Upper lobe of right lung (tissue), 1 donor: ENCODE results near the gene BMPR2. TPM values are rescaled to one million over a fixed set of nuclear protein-coding genes. Genes with fewer than 3 reads are reported as not detected.
"Not testable (repeated sequence)": the region's sequence is repeated elsewhere in the genome, so short reads cannot be mapped to it uniquely, and the experiment has no call there.

Experiments
- ATAC-seq: fragments of 200-7000 bp; cut with Tn5 transposase; one replicate; pipeline ENCODE4 v1.9.1; 2020; ENCODE audit warnings: mild to moderate bottlenecking, moderate library complexity
- DNase-seq: peaks from one replicate; pipeline ENCODE4 v3.0.0-alpha.2; 2020
- H3K27ac ChIP-seq: fragments of 200-600 bp; one replicate; pipeline ENCODE4 v1.8.0; 2022
- H3K27me3 ChIP-seq: fragments of 200-600 bp; one replicate; pipeline ENCODE4 v1.8.0; 2022; ENCODE audit warnings: mild to moderate bottlenecking
- H3K36me3 ChIP-seq: fragments of 200-600 bp; one replicate; pipeline ENCODE4 v1.8.0; 2022
- H3K4me1 ChIP-seq: fragments of 200-600 bp; one replicate; pipeline ENCODE4 v1.8.0; 2022
- H3K4me3 ChIP-seq: fragments of 200-600 bp; one replicate; pipeline ENCODE4 v1.8.0; 2022; ENCODE audit warnings: mild to moderate bottlenecking
- H3K9me3 ChIP-seq: fragments of 200-600 bp; one replicate; pipeline ENCODE4 v1.8.0; 2022
- CTCF ChIP-seq: fragments of 200-600 bp; IDR thresholded peaks from one replicate; pipeline ENCODE4 v1.8.0; 2022; ENCODE audit warnings: antibody characterized with exemption
- intact Hi-C: fragments of 100-400 bp; cut with DNase I; formaldehyde crosslinking; loops from one replicate; pipeline ENCODE4 v1.11.0; 2022
- total RNA-seq: library from RNA; stranded (reverse); fragmentation: NEBNext Ultra II Directional; extraction: Animal tissue kit (Norgen Biotek cat#: 25700); gene quantifications from one replicate; pipeline ENCODE4 v1.2.1, GENCODE V29; 2021
- donor health status: DM: no; HTN: yes; CAD: no; lungs with severe emphysema.

The BMPR2 gene
- total RNA-seq, 1 donor from 2014 or later: 139 TPM

- H3K4me3 ChIP-seq: no peak overlapping the region
- no peak for TF ChIP-seq CTCF
- intact Hi-C loops: no loop called here
- no peaks in the 10 kb centered on the region for H3K9me3 ChIP-seq
- no peaks in the 10 kb centered on the region for H3K4me1 ChIP-seq
- H3K27me3 ChIP-seq: no peaks in the 10 kb centered on the region
- peaks cover 13% of the 10 kb centered on the region for H3K36me3 ChIP-seq
- no peak for ATAC-seq
- no peak for DNase-seq
- H3K27ac ChIP-seq: no peak overlapping the region
Measured at GRCh38 chr2:202566286-202566685, 190.2 kb downstream of the BMPR2 start.

- DNase-seq: no peak
- no peaks in the 10 kb centered on the region for H3K4me1 ChIP-seq
- no peak overlapping the region for H3K27ac ChIP-seq
- no peaks in the 10 kb centered on the region for H3K27me3 ChIP-seq
- no peaks in the 10 kb centered on the region for H3K9me3 ChIP-seq
- no peak for TF ChIP-seq CTCF
- no peak overlapping the region for H3K4me3 ChIP-seq
- intact Hi-C loops: no loop called here
- ATAC-seq: peak; percentile 30
- H3K36me3 ChIP-seq: no peaks in the 10 kb centered on the region
Measured at GRCh38 chr2:202574541-202574940, 198.4 kb downstream of the BMPR2 start.

GRCh38 chr2:202575194-202575593 lies 199.1 kb downstream of the BMPR2 start:
- DNase-seq, H3K27ac ChIP-seq, H3K27me3 ChIP-seq, ATAC-seq, H3K4me3 ChIP-seq, H3K9me3 ChIP-seq, intact Hi-C loops, H3K4me1 ChIP-seq, H3K36me3 ChIP-seq: not testable (repeated sequence)

- Histone ChIP-seq H3K4me1 (no peaks in the 10 kb centered on the region), H3K36me3 (no peaks in the 10 kb centered on the region), H3K9me3 (no peaks in the 10 kb centered on the region), H3K4me3 (no peak overlapping the region), H3K27ac (no peak overlapping the region), H3K27me3 (no peaks in the 10 kb centered on the region)
- ATAC-seq (no peak), DNase-seq (no peak)
- intact Hi-C loops: no loop called here
- TF ChIP-seq CTCF: no peak
Measured at GRCh38 chr2:202577250-202578183, 201.4 kb downstream of the BMPR2 start.

GRCh38 chr2:202582846-202583245 lies 206.7 kb downstream of the BMPR2 start:
- not testable (repeated sequence) for H3K9me3 ChIP-seq, ATAC-seq

GRCh38 chr2:202583709-202584219 lies 207.6 kb downstream of the BMPR2 start:
- no peaks in the 10 kb centered on the region for H3K9me3 ChIP-seq
- no peak overlapping the region for H3K27ac ChIP-seq
- no peaks in the 10 kb centered on the region for H3K36me3 ChIP-seq
- TF ChIP-seq CTCF: no peak
- DNase-seq (no peak), ATAC-seq (no peak)
- no peaks in the 10 kb centered on the region for H3K27me3 ChIP-seq
- intact Hi-C loops: no loop called here
- no peak overlapping the region for H3K4me3 ChIP-seq
- H3K4me1 ChIP-seq: peaks cover 5% of the 10 kb centered on the region

More at GRCh38 chr2:202582846-202583245, 206.7 kb downstream of the BMPR2 start:
- H3K27ac ChIP-seq, H3K4me3 ChIP-seq, H3K36me3 ChIP-seq, H3K27me3 ChIP-seq, DNase-seq, intact Hi-C loops, H3K4me1 ChIP-seq: not testable (repeated sequence)
